H1 (cell line): ENCODE measurements around the gene FAM241B. TPM values are rescaled to one million over a fixed set of nuclear protein-coding genes. Genes with fewer than 3 reads are reported as not detected.

Experiments
- CTCF ChIA-PET: fragments of 300-600 bp; sonication (Branson Sonifier 250); formaldehyde crosslinking; loops from one replicate; lab custom pipeline; 2021; ENCODE audit not compliant: partially characterized antibody; lab: Charles Lee
- POLR2A ChIA-PET: fragments of 300-600 bp; sonication (Branson Sonifier 250); formaldehyde crosslinking; loops from one replicate; lab custom pipeline; 2021; ENCODE audit warnings: inconsistent platforms; ENCODE audit not compliant: partially characterized antibody; lab: Charles Lee
- DNase-seq, 2 experiments: peaks; one replicate each; pipeline versions ENCODE4 v3.0.0 to v3.0.0-alpha.2; 2010 to 2022; ENCODE audit warnings: low spot score in 2 of 2, low read depth in 1 of 2, mixed read lengths in 1 of 2
- FAIRE-seq: peaks from 2 replicates; lab custom pipeline; 2011; peaks lifted over from hg19 to GRCh38; lab: Jason Lieb, UNC
- H2AFZ ChIP-seq: 2 replicates; pipeline ENCODE4 v1.8.1; 2012; ENCODE audit warnings: low read length, inconsistent platforms
- H2AK5ac ChIP-seq: 2 replicates; pipeline ENCODE4 v1.6.1; 2013; ENCODE audit warnings: low read depth, low read length
- H2BK120ac ChIP-seq: replicated peaks from 2 replicates; pipeline ENCODE3; 2013; ENCODE audit warnings: low read depth, low read length, inconsistent platforms
- H2BK12ac ChIP-seq: 2 replicates; pipeline ENCODE4 v1.6.1; 2013; ENCODE audit warnings: low read depth, low read length
- H2BK15ac ChIP-seq: 2 replicates; pipeline ENCODE4 v1.6.1; 2013; ENCODE audit warnings: low read length
- H2BK20ac ChIP-seq: 2 replicates; pipeline ENCODE4 v1.6.1; 2013; ENCODE audit warnings: low read length
- H2BK5ac ChIP-seq: 2 replicates; pipeline ENCODE4 v1.6.1; 2013; ENCODE audit warnings: low read depth, low read length
- H3K14ac ChIP-seq: 2 replicates; pipeline ENCODE4 v1.6.1; 2013; ENCODE audit warnings: inconsistent platforms; ENCODE audit not compliant: insufficient read length
- H3K18ac ChIP-seq: 2 replicates; pipeline ENCODE4 v1.6.1; 2013; ENCODE audit warnings: low read length; ENCODE audit errors: extremely low read depth
- H3K23ac ChIP-seq: 2 replicates; pipeline ENCODE4 v1.6.1; 2013; ENCODE audit warnings: inconsistent platforms; ENCODE audit not compliant: insufficient read length
- H3K23me2 ChIP-seq: 2 replicates; pipeline ENCODE4 v1.6.1; 2013; ENCODE audit warnings: low read depth, low read length
- H3K27ac ChIP-seq: 2 replicates; pipeline ENCODE4 v1.6.1; 2011; ENCODE audit warnings: low read depth, low read length, inconsistent platforms
- H3K27me3 ChIP-seq, 4 experiments: replicated peaks in 1 of 4; 1 replicate in 1 of 4; 2 replicates in 3 of 4; pipeline versions ENCODE4 v1.6.1 to v1.8.1; 2011 to 2013; ENCODE audit warnings: low read length in 3 of 4, mild to moderate bottlenecking in 3 of 4, inconsistent platforms in 2 of 4, mixed read lengths in 2 of 4, moderate library complexity in 1 of 4; ENCODE audit not compliant: control insufficient read depth in 3 of 4, insufficient read depth in 3 of 4; ENCODE audit errors: extremely low read depth in 1 of 4
- H3K36me3 ChIP-seq, 4 experiments: 2 replicates each; pipeline versions ENCODE4 v1.6.1 to v1.8.1; 2011 to 2013; ENCODE audit warnings: mild to moderate bottlenecking in 4 of 4, low read length in 3 of 4, moderate library complexity in 2 of 4, control low read depth in 1 of 4, inconsistent platforms in 1 of 4; ENCODE audit not compliant: insufficient read depth in 4 of 4, control insufficient read depth in 2 of 4
- H3K4ac ChIP-seq: replicated peaks from 2 replicates; pipeline ENCODE3; 2013; ENCODE audit warnings: low read length, low read depth, mixed read lengths, inconsistent platforms; ENCODE audit not compliant: insufficient read length
- H3K4me1 ChIP-seq, 4 experiments: replicated peaks in 1 of 4; 1 replicate in 1 of 4; 2 replicates in 3 of 4; pipeline versions ENCODE4 v1.6.1 to v1.8.1; 2011 to 2013; ENCODE audit warnings: low read length in 3 of 4, inconsistent platforms in 2 of 4, mixed read lengths in 1 of 4; ENCODE audit not compliant: insufficient read depth in 4 of 4, control insufficient read depth in 3 of 4
- H3K4me2 ChIP-seq, 2 experiments: 2 replicates each; pipeline versions ENCODE4 v1.6.1 to v1.8.1; 2011 to 2013; ENCODE audit warnings: low read depth in 2 of 2, low read length in 2 of 2, control low read depth in 1 of 2, inconsistent platforms in 1 of 2, mild to moderate bottlenecking in 1 of 2; ENCODE audit not compliant: insufficient read depth in 1 of 2
- H3K4me3 ChIP-seq, 4 experiments: fragments of 200-600, 300-600 bp in 1 of 4; sonication (generic), shearing (Covaris generic), sonication (Bioruptor Twin) in 1 of 4; 2 replicates each; pipeline versions ENCODE4 v1.5.1 to v1.8.1; 2011 to 2016; ENCODE audit warnings: low read length in 4 of 4, low read depth in 3 of 4, control low read depth in 2 of 4, inconsistent platforms in 2 of 4, mild to moderate bottlenecking in 2 of 4, mixed read lengths in 1 of 4, moderate library complexity in 1 of 4; ENCODE audit not compliant: insufficient read depth in 2 of 4; ENCODE audit errors: extremely low read depth in 1 of 4
- H3K56ac ChIP-seq: replicated peaks from 2 replicates; pipeline ENCODE3; 2013; ENCODE audit warnings: low read depth, mild to moderate bottlenecking, mixed read lengths, low read length, inconsistent platforms; ENCODE audit not compliant: insufficient read length
- H3K79me1 ChIP-seq: 2 replicates; pipeline ENCODE4 v1.6.1; 2013; ENCODE audit warnings: low read depth, low read length, control low read depth
- H3K79me2 ChIP-seq, 2 experiments: 2 replicates each; pipeline versions ENCODE4 v1.6.1 to v1.8.1; 2012 to 2013; ENCODE audit warnings: low read length in 2 of 2, mild to moderate bottlenecking in 2 of 2, inconsistent platforms in 1 of 2; ENCODE audit not compliant: insufficient read depth in 2 of 2, control insufficient read depth in 1 of 2
- H3K9ac ChIP-seq, 4 experiments: replicated peaks in 1 of 4; 1 replicate in 1 of 4; 2 replicates in 3 of 4; pipeline versions ENCODE4 v1.6.1 to v1.8.1; 2011 to 2013; ENCODE audit warnings: low read depth in 3 of 4, low read length in 3 of 4, control low read depth in 2 of 4, mild to moderate bottlenecking in 2 of 4, moderate library complexity in 2 of 4, inconsistent platforms in 1 of 4; ENCODE audit errors: extremely low read depth in 1 of 4
- H3K9me3 ChIP-seq, 2 experiments: 2 replicates each; pipeline versions ENCODE4 v1.6.1 to v1.8.1; 2012 to 2013; ENCODE audit warnings: mild to moderate bottlenecking in 2 of 2, moderate library complexity in 2 of 2, control low read depth in 1 of 2, inconsistent platforms in 1 of 2, low read depth in 1 of 2, low read length in 1 of 2, mixed read lengths in 1 of 2; ENCODE audit not compliant: insufficient read depth in 2 of 2
- H4K20me1 ChIP-seq, 2 experiments: replicated peaks in 1 of 2; 2 replicates each; pipeline versions ENCODE3 to v1.8.1; 2011 to 2013; ENCODE audit warnings: inconsistent platforms in 2 of 2, low read length in 2 of 2, mild to moderate bottlenecking in 1 of 2; ENCODE audit not compliant: insufficient read depth in 2 of 2, control insufficient read depth in 1 of 2
- H4K5ac ChIP-seq: 2 replicates; pipeline ENCODE4 v1.6.1; 2013; ENCODE audit warnings: low read length, low read depth, mixed read lengths, inconsistent platforms; ENCODE audit not compliant: insufficient read length
- H4K8ac ChIP-seq: 2 replicates; pipeline ENCODE4 v1.8.0; 2013; ENCODE audit warnings: mild to moderate bottlenecking, moderate library complexity, low read length, inconsistent platforms; ENCODE audit not compliant: insufficient read depth; ENCODE audit errors: extremely low read depth
- H4K91ac ChIP-seq: replicated peaks from 2 replicates; pipeline ENCODE3; 2013; ENCODE audit warnings: low read length, mixed read lengths, inconsistent platforms; ENCODE audit not compliant: insufficient read length
- ASH2L ChIP-seq: fragments of 200-600, 300-600 bp; sonication (generic); IDR thresholded peaks from one replicate; pipeline ENCODE4 v1.7.1; 2017; ENCODE audit warnings: low read length
- HDAC6 ChIP-seq: IDR thresholded peaks from one replicate; pipeline ENCODE4 v1.7.1; 2012; ENCODE audit warnings: low read depth, mild to moderate bottlenecking, inconsistent platforms, low read length, moderate library complexity
- MAFK ChIP-seq: IDR thresholded peaks from 2 replicates; pipeline ENCODE4 v1.6.1; 2012; ENCODE audit warnings: low read depth, mild to moderate bottlenecking, improper control_type of control experiment, low read length
- POLR2A ChIP-seq, 2 experiments: IDR thresholded peaks; 1 replicate in 1 of 2; 2 replicates in 1 of 2; pipeline ENCODE4 v1.6.1; 2011; ENCODE audit warnings: low read depth in 2 of 2, low read length in 2 of 2, mild to moderate bottlenecking in 2 of 2; ENCODE audit errors: control extremely low read depth in 1 of 2
- ZNF274 ChIP-seq: IDR thresholded peaks from 2 replicates; pipeline ENCODE4 v1.7.0; 2012; ENCODE audit warnings: low read length, borderline replicate concordance; ENCODE audit errors: extremely low read depth
- WGBS, 2 experiments: shearing (Covaris generic) in 1 of 2; methylation state at CpG; one replicate each; pipeline versions ENCODE4 v1.1.6 to v1.1.7; 2013 to 2015; ENCODE audit warnings: low lambda C conversion rate in 2 of 2, mixed read lengths in 2 of 2, inconsistent platforms in 1 of 2, low coverage in 1 of 2, missing lambda C conversion rate in 1 of 2; ENCODE audit not compliant: insufficient replicate concordance in 2 of 2, insufficient coverage in 1 of 2, insufficient read length in 1 of 2; ENCODE audit errors: extremely low coverage in 1 of 2, missing lambda C conversion rate in 1 of 2; 5-methylcytosine and 5-hydroxymethylcytosine counted together
- polyA plus RNA-seq, 7 experiments: library from polyadenylated mRNA; depleted of rRNA in 3 of 7; stranded (reverse) in 5 of 7; unstranded in 2 of 7; fragments of >200 nt in 5 of 7; fragments of 200-250 nt in 2 of 7; gene quantifications; 1 replicate in 5 of 7; 2 replicates in 1 of 7; 4 replicates in 1 of 7; pipeline versions ENCODE4 v1.2.1 to v1.2.3, GENCODE V29; 2011 to 2013; ENCODE audit warnings: missing spikeins in 2 of 7, mixed read lengths in 2 of 7
- total RNA-seq: library from RNA; stranded (reverse); fragmentation: NEBNext Ultra II Directional; extraction: Animal tissue kit (Norgen Biotek cat#: 25700); gene quantifications from 2 replicates; pipeline ENCODE4 v1.2.1, GENCODE V29; 2021

Gene FAM241B
- total and polyA plus RNA-seq, 2 of the 8 experiments (the other 6 are each of a cell fraction or from before 2014, with no cell fraction given): 19.3 to 30.1 TPM

DNA sequence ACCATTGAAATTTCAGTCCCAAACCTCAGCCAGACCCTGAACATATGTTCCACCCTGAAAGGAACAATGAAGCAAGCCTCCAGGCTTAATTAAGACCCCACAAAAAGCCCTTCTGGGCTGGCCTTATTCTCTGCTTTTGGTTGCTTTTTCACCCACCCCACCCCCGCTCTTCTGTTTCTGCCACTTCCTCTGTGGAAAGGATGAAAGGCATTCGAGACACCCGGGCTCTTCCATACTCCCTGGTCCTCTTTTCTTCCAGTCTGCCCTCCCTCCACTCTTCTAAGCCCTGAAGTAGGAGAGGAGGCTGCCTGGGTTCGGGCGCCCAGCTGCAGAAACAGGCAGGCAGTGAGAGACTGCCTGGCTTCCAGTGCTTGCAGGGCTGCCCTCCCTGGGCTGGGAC lies 9.4 kb upstream of the FAM241B start:
- Histone ChIP-seq H4K91ac (no peak overlapping the region), H4K5ac (no peak overlapping the region), H3K27me3 (0 out of 7 replicates have a peak, but pooled peaks cover 0 to 2% (median 0%) of the 10 kb centered on the region in 4 experiments), H4K20me1 (no peaks in the 10 kb centered on the region), H3K4ac (no peak overlapping the region), H3K9ac (no peak overlapping the region), H2AK5ac (no peak overlapping the region), H3K14ac (no peak overlapping the region), H2BK5ac (no peak overlapping the region), H2BK120ac (no peak overlapping the region), H3K36me3 (no peaks in the 10 kb centered on the region), H3K79me1 (no peaks in the 10 kb centered on the region), H3K4me1 (no peaks in the 10 kb centered on the region), H2BK20ac (no peak overlapping the region), H3K27ac (no peak overlapping the region), H3K4me3 (no peak overlapping the region), H4K8ac (no peak overlapping the region), H3K4me2 (no peak overlapping the region), H3K23ac (no peak overlapping the region), H3K79me2 (no peaks in the 10 kb centered on the region), H3K23me2 (no peaks in the 10 kb centered on the region), H3K18ac (no peak overlapping the region), H2AFZ (no peak overlapping the region), H2BK15ac (no peak overlapping the region), H2BK12ac (no peak overlapping the region), H3K9me3 (peaks cover 2 to 3% of the 10 kb centered on the region in 2 experiments; a peak in 1 of 4 replicates), H3K56ac (no peak overlapping the region)
- ChIA-PET POLR2A (interaction anchor here (0.7 to 0.9 kb wide), 2 partner anchors 9 to 14 kb away, joined by 3 to 4 read pairs; no protein-coding TSS in a partner anchor), CTCF (interaction anchor here (1.0 to 5.2 kb wide), 4 partner anchors 8 to 104 kb away, joined by 3 to 30 read pairs (median 4); no protein-coding TSS in a partner anchor)
- DNase-seq (no peak), FAIRE-seq (no peak)
- WGBS, 2 experiments: 94% methylated on average over 5 of the region's 5 CpGs; no CpG with 5 or more reads in 1 of the 2 experiments
- TF ChIP-seq HDAC6 (no peak), POLR2A (IDR thresholded peaks at IDR 0.05; ENCODE audit: control extremely low read depth in 1 of 2, low read depth in 2 of 2, low read length in 2 of 2) (no peak), MAFK (no peak), ZNF274 (no peak), ASH2L (no peak)
